H1 (cell line): ENCODE measurements around the gene APAF1. TPM values are rescaled to one million over a fixed set of nuclear protein-coding genes. Genes with fewer than 3 reads are reported as not detected.

ENCODE experiments used
- CTCF ChIA-PET: fragments of 300-600 bp; sonication (Branson Sonifier 250); formaldehyde crosslinking; loops from one replicate; lab custom pipeline; 2021; ENCODE audit not compliant: partially characterized antibody; lab: Charles Lee
- POLR2A ChIA-PET: fragments of 300-600 bp; sonication (Branson Sonifier 250); formaldehyde crosslinking; loops from one replicate; lab custom pipeline; 2021; ENCODE audit warnings: inconsistent platforms; ENCODE audit not compliant: partially characterized antibody; lab: Charles Lee
- DNase-seq, 2 experiments: peaks; one replicate each; pipeline versions ENCODE4 v3.0.0 to v3.0.0-alpha.2; 2010 to 2022; ENCODE audit warnings: low spot score in 2 of 2, low read depth in 1 of 2, mixed read lengths in 1 of 2
- FAIRE-seq: peaks from 2 replicates; lab custom pipeline; 2011; peaks lifted over from hg19 to GRCh38; lab: Jason Lieb, UNC
- H2AFZ ChIP-seq: 2 replicates; pipeline ENCODE4 v1.8.1; 2012; ENCODE audit warnings: low read length, inconsistent platforms
- H2AK5ac ChIP-seq: 2 replicates; pipeline ENCODE4 v1.6.1; 2013; ENCODE audit warnings: low read depth, low read length
- H2BK120ac ChIP-seq: replicated peaks from 2 replicates; pipeline ENCODE3; 2013; ENCODE audit warnings: low read depth, low read length, inconsistent platforms
- H2BK12ac ChIP-seq: 2 replicates; pipeline ENCODE4 v1.6.1; 2013; ENCODE audit warnings: low read depth, low read length
- H2BK15ac ChIP-seq: 2 replicates; pipeline ENCODE4 v1.6.1; 2013; ENCODE audit warnings: low read length
- H2BK20ac ChIP-seq: 2 replicates; pipeline ENCODE4 v1.6.1; 2013; ENCODE audit warnings: low read length
- H2BK5ac ChIP-seq: 2 replicates; pipeline ENCODE4 v1.6.1; 2013; ENCODE audit warnings: low read depth, low read length
- H3K14ac ChIP-seq: 2 replicates; pipeline ENCODE4 v1.6.1; 2013; ENCODE audit warnings: inconsistent platforms; ENCODE audit not compliant: insufficient read length
- H3K18ac ChIP-seq: 2 replicates; pipeline ENCODE4 v1.6.1; 2013; ENCODE audit warnings: low read length; ENCODE audit errors: extremely low read depth
- H3K23ac ChIP-seq: 2 replicates; pipeline ENCODE4 v1.6.1; 2013; ENCODE audit warnings: inconsistent platforms; ENCODE audit not compliant: insufficient read length
- H3K23me2 ChIP-seq: 2 replicates; pipeline ENCODE4 v1.6.1; 2013; ENCODE audit warnings: low read depth, low read length
- H3K27ac ChIP-seq: 2 replicates; pipeline ENCODE4 v1.6.1; 2011; ENCODE audit warnings: low read depth, low read length, inconsistent platforms
- H3K27me3 ChIP-seq, 4 experiments: replicated peaks in 1 of 4; 1 replicate in 1 of 4; 2 replicates in 3 of 4; pipeline versions ENCODE4 v1.6.1 to v1.8.1; 2011 to 2013; ENCODE audit warnings: low read length in 3 of 4, mild to moderate bottlenecking in 3 of 4, inconsistent platforms in 2 of 4, mixed read lengths in 2 of 4, moderate library complexity in 1 of 4; ENCODE audit not compliant: control insufficient read depth in 3 of 4, insufficient read depth in 3 of 4; ENCODE audit errors: extremely low read depth in 1 of 4
- H3K36me3 ChIP-seq, 4 experiments: 2 replicates each; pipeline versions ENCODE4 v1.6.1 to v1.8.1; 2011 to 2013; ENCODE audit warnings: mild to moderate bottlenecking in 4 of 4, low read length in 3 of 4, moderate library complexity in 2 of 4, control low read depth in 1 of 4, inconsistent platforms in 1 of 4; ENCODE audit not compliant: insufficient read depth in 4 of 4, control insufficient read depth in 2 of 4
- H3K4ac ChIP-seq: replicated peaks from 2 replicates; pipeline ENCODE3; 2013; ENCODE audit warnings: low read length, low read depth, mixed read lengths, inconsistent platforms; ENCODE audit not compliant: insufficient read length
- H3K4me1 ChIP-seq, 4 experiments: replicated peaks in 1 of 4; 1 replicate in 1 of 4; 2 replicates in 3 of 4; pipeline versions ENCODE4 v1.6.1 to v1.8.1; 2011 to 2013; ENCODE audit warnings: low read length in 3 of 4, inconsistent platforms in 2 of 4, mixed read lengths in 1 of 4; ENCODE audit not compliant: insufficient read depth in 4 of 4, control insufficient read depth in 3 of 4
- H3K4me2 ChIP-seq, 2 experiments: 2 replicates each; pipeline versions ENCODE4 v1.6.1 to v1.8.1; 2011 to 2013; ENCODE audit warnings: low read depth in 2 of 2, low read length in 2 of 2, control low read depth in 1 of 2, inconsistent platforms in 1 of 2, mild to moderate bottlenecking in 1 of 2; ENCODE audit not compliant: insufficient read depth in 1 of 2
- H3K4me3 ChIP-seq, 4 experiments: fragments of 200-600, 300-600 bp in 1 of 4; sonication (generic), shearing (Covaris generic), sonication (Bioruptor Twin) in 1 of 4; 2 replicates each; pipeline versions ENCODE4 v1.5.1 to v1.8.1; 2011 to 2016; ENCODE audit warnings: low read length in 4 of 4, low read depth in 3 of 4, control low read depth in 2 of 4, inconsistent platforms in 2 of 4, mild to moderate bottlenecking in 2 of 4, mixed read lengths in 1 of 4, moderate library complexity in 1 of 4; ENCODE audit not compliant: insufficient read depth in 2 of 4; ENCODE audit errors: extremely low read depth in 1 of 4
- H3K56ac ChIP-seq: replicated peaks from 2 replicates; pipeline ENCODE3; 2013; ENCODE audit warnings: low read depth, mild to moderate bottlenecking, mixed read lengths, low read length, inconsistent platforms; ENCODE audit not compliant: insufficient read length
- H3K79me1 ChIP-seq: 2 replicates; pipeline ENCODE4 v1.6.1; 2013; ENCODE audit warnings: low read depth, low read length, control low read depth
- H3K79me2 ChIP-seq, 2 experiments: 2 replicates each; pipeline versions ENCODE4 v1.6.1 to v1.8.1; 2012 to 2013; ENCODE audit warnings: low read length in 2 of 2, mild to moderate bottlenecking in 2 of 2, inconsistent platforms in 1 of 2; ENCODE audit not compliant: insufficient read depth in 2 of 2, control insufficient read depth in 1 of 2
- H3K9ac ChIP-seq, 4 experiments: replicated peaks in 1 of 4; 1 replicate in 1 of 4; 2 replicates in 3 of 4; pipeline versions ENCODE4 v1.6.1 to v1.8.1; 2011 to 2013; ENCODE audit warnings: low read depth in 3 of 4, low read length in 3 of 4, control low read depth in 2 of 4, mild to moderate bottlenecking in 2 of 4, moderate library complexity in 2 of 4, inconsistent platforms in 1 of 4; ENCODE audit errors: extremely low read depth in 1 of 4
- H3K9me3 ChIP-seq, 2 experiments: 2 replicates each; pipeline versions ENCODE4 v1.6.1 to v1.8.1; 2012 to 2013; ENCODE audit warnings: mild to moderate bottlenecking in 2 of 2, moderate library complexity in 2 of 2, control low read depth in 1 of 2, inconsistent platforms in 1 of 2, low read depth in 1 of 2, low read length in 1 of 2, mixed read lengths in 1 of 2; ENCODE audit not compliant: insufficient read depth in 2 of 2
- H4K20me1 ChIP-seq, 2 experiments: replicated peaks in 1 of 2; 2 replicates each; pipeline versions ENCODE3 to v1.8.1; 2011 to 2013; ENCODE audit warnings: inconsistent platforms in 2 of 2, low read length in 2 of 2, mild to moderate bottlenecking in 1 of 2; ENCODE audit not compliant: insufficient read depth in 2 of 2, control insufficient read depth in 1 of 2
- H4K5ac ChIP-seq: 2 replicates; pipeline ENCODE4 v1.6.1; 2013; ENCODE audit warnings: low read length, low read depth, mixed read lengths, inconsistent platforms; ENCODE audit not compliant: insufficient read length
- H4K8ac ChIP-seq: 2 replicates; pipeline ENCODE4 v1.8.0; 2013; ENCODE audit warnings: mild to moderate bottlenecking, moderate library complexity, low read length, inconsistent platforms; ENCODE audit not compliant: insufficient read depth; ENCODE audit errors: extremely low read depth
- H4K91ac ChIP-seq: replicated peaks from 2 replicates; pipeline ENCODE3; 2013; ENCODE audit warnings: low read length, mixed read lengths, inconsistent platforms; ENCODE audit not compliant: insufficient read length
- BCL11A ChIP-seq, 2 experiments: IDR thresholded peaks; one replicate each; pipeline ENCODE4 v1.6.1; 2011; ENCODE audit warnings: low read depth in 2 of 2, low read length in 2 of 2, mild to moderate bottlenecking in 2 of 2
- GTF2F1 ChIP-seq: IDR thresholded peaks from 2 replicates; pipeline ENCODE4 v1.6.1; 2012; ENCODE audit warnings: low read depth, low read length, improper control_type of control experiment, borderline replicate concordance
- JUND ChIP-seq: IDR thresholded peaks from 2 replicates; pipeline ENCODE4 v1.6.1; 2011; ENCODE audit warnings: mild to moderate bottlenecking, improper control_type of control experiment, low read length
- KDM1A ChIP-seq: fragments of 200-600, 300-600 bp; sonication (generic); IDR thresholded peaks from 2 replicates; pipeline ENCODE4 v1.7.1; 2016; ENCODE audit warnings: mild to moderate bottlenecking, low read length, borderline replicate concordance
- RAD21 ChIP-seq, 2 experiments: IDR thresholded peaks in 1 of 2; conservative IDR thresholded peaks in 1 of 2; 2 replicates each; pipeline ENCODE4 v1.6.1; 2011; ENCODE audit warnings: low read depth in 2 of 2, low read length in 2 of 2, improper control_type of control experiment in 1 of 2, inconsistent platforms in 1 of 2, mild to moderate bottlenecking in 1 of 2, moderate library complexity in 1 of 2
- WGBS, 2 experiments: shearing (Covaris generic) in 1 of 2; methylation state at CpG; one replicate each; pipeline versions ENCODE4 v1.1.6 to v1.1.7; 2013 to 2015; ENCODE audit warnings: low lambda C conversion rate in 2 of 2, mixed read lengths in 2 of 2, inconsistent platforms in 1 of 2, low coverage in 1 of 2, missing lambda C conversion rate in 1 of 2; ENCODE audit not compliant: insufficient replicate concordance in 2 of 2, insufficient coverage in 1 of 2, insufficient read length in 1 of 2; ENCODE audit errors: extremely low coverage in 1 of 2, missing lambda C conversion rate in 1 of 2; 5-methylcytosine and 5-hydroxymethylcytosine counted together
- polyA plus RNA-seq, 7 experiments: library from polyadenylated mRNA; depleted of rRNA in 3 of 7; stranded (reverse) in 5 of 7; unstranded in 2 of 7; fragments of >200 nt in 5 of 7; fragments of 200-250 nt in 2 of 7; gene quantifications; 1 replicate in 5 of 7; 2 replicates in 1 of 7; 4 replicates in 1 of 7; pipeline versions ENCODE4 v1.2.1 to v1.2.3, GENCODE V29; 2011 to 2013; ENCODE audit warnings: missing spikeins in 2 of 7, mixed read lengths in 2 of 7
- total RNA-seq: library from RNA; stranded (reverse); fragmentation: NEBNext Ultra II Directional; extraction: Animal tissue kit (Norgen Biotek cat#: 25700); gene quantifications from 2 replicates; pipeline ENCODE4 v1.2.1, GENCODE V29; 2021

The APAF1 gene
- total and polyA plus RNA-seq, 2 of the 8 experiments (the other 6 are each of a cell fraction or from before 2014, with no cell fraction given) = 4.7 to 22.6 TPM

DNA sequence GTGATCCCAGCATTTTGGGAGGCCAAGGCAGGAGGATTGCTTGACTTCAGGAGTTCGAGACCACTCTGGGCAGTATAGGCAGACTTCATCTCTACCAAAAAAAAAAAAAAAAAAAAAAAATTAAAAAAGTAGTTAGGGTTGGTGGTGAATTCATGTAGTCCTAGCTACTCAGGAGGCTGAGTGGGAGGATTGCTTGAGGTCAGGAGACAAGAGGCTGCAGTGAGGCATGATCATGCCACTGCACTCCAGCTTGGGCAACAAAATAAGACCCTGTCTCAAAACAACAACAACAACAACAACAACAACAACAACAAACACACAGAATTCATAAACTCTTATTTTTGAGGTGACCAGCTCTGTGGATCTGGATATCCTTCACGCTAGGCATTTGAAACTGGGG lies 34.5 kb upstream of the APAF1 start:
- 93% methylated on average over 2 of the region's 2 CpGs; no CpG with 5 or more reads in 1 of the 2 experiments for WGBS, 2 experiments
- TF ChIP-seq KDM1A = no peak
- no peak for TF ChIP-seq JUND
- no peak for TF ChIP-seq BCL11A (IDR thresholded peaks at IDR 0.05; ENCODE audit: low read depth in 2 of 2, low read length in 2 of 2)
- no peak for TF ChIP-seq RAD21 (IDR thresholded peaks at IDR 0.05 in 1 of 2, conservative IDR thresholded peaks at IDR 0.05 in 1 of 2; ENCODE audit: low read depth in 2 of 2, low read length in 2 of 2)
- no peak for TF ChIP-seq GTF2F1

More for the DNA sequence above, 34.5 kb upstream of the APAF1 start:
- Histone ChIP-seq H3K9me3 (no peaks in the 10 kb centered on the region), H4K5ac (no peak overlapping the region), H3K14ac (no peak overlapping the region), H2BK15ac (no peak overlapping the region), H2BK120ac (no peak overlapping the region), H3K23me2 (no peaks in the 10 kb centered on the region), H3K36me3 (no peaks in the 10 kb centered on the region), H3K27me3 (no peaks in the 10 kb centered on the region), H3K4me1 (no peaks in the 10 kb centered on the region), H3K27ac (no peak overlapping the region), H2BK20ac (no peak overlapping the region), H3K4me3 (no peak overlapping the region), H2BK12ac (no peak overlapping the region), H4K8ac (no peak overlapping the region), H2BK5ac (no peak overlapping the region), H3K23ac (no peak overlapping the region), H4K20me1 (no peaks in the 10 kb centered on the region), H3K79me2 (no peaks in the 10 kb centered on the region), H3K56ac (no peak overlapping the region), H3K79me1 (no peaks in the 10 kb centered on the region), H3K4me2 (no peak overlapping the region), H3K18ac (no peak overlapping the region), H2AFZ (no peak overlapping the region), H3K9ac (no peak overlapping the region), H3K4ac (no peak overlapping the region), H4K91ac (no peak overlapping the region), H2AK5ac (no peak overlapping the region)
- DNase-seq = no peak
- FAIRE-seq = no peak
- ChIA-PET POLR2A (interaction anchor here (1.7 kb wide), 1 partner anchor 8 kb away, joined by 7 read pairs; no protein-coding TSS in a partner anchor), CTCF (interaction anchor here (2.7 kb wide), 1 partner anchor 44 kb away, joined by 7 read pairs; no protein-coding TSS in a partner anchor)
